DMS 273 (cell line): ENCODE results near the gene TNNI3K.
"Not testable (repeated sequence)": the region's sequence is repeated elsewhere in the genome, so short reads cannot be mapped to it uniquely, and the experiment has no call there.

Experiments
- DNase-seq: peaks from one replicate; lab custom pipeline; 2025; ENCODE audit not compliant: unreplicated experiment; lab: John Stamatoyannopoulos, UW

TNNI3K gene

GRCh38 chr1:74235153-74235552, at the start of gene TNNI3K:
TSS of gene TNNI3K (plus strand) at chr1:74235387. CDS start at chr1:74235452, 65 bp downstream.
- DNase-seq, result no peak

DNA sequence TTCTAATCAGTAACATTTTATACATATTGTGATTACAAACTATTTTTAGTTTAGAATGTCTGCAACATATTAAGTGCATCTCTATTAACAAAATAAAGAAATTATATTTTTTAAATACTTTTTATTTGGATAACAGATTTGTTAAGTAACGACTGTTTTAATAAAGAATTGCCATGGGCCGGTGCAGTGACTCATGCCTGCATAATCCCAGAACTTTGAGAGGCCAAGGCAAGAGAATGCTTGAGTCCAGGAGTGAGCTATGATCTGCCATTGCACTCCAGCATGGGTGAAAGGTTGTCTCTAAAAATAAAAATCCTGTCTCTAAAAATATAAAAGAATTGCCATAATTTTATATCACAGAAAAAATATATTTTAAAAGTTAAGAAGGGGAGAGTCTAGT, 41.3 kb upstream of the TNNI3K start:
- DNase-seq, result peak; percentile 3

DNA sequence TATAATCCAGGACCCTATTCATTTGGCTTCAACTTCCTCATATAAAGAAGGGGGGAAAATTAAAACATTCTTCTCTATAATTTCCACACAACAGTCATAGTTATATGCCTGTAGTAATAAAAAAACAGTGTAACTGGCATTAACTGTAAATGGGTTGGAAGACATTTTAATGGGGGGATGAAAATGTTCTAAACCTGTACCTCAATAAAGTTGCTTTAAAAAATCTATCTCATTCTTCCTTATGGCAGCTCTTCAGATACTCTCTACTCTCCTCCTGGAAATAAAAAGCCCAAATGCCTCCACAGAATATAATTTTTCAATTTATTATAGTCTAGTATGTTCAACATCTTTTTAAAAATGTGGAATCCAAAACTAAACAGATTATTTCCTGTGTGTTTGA, 39.8 kb upstream of the TNNI3K start:
- no peak for DNase-seq

GRCh38 chr1:74197255-74197654, 37.9 kb upstream of the TNNI3K start:
- no peak for DNase-seq

GRCh38 chr1:74197657-74198552, 37.3 kb upstream of the TNNI3K start, which contains the start of the genes FPGT and LRRIQ3:
TSS of gene FPGT (plus strand) at chr1:74198242. CDS start at chr1:74198279, 37 bp downstream.
TSS of gene LRRIQ3 (minus strand) at chr1:74198176. CDS start at chr1:74183684, 14,492 bp downstream.
- peak; percentile 98 for DNase-seq

DNA sequence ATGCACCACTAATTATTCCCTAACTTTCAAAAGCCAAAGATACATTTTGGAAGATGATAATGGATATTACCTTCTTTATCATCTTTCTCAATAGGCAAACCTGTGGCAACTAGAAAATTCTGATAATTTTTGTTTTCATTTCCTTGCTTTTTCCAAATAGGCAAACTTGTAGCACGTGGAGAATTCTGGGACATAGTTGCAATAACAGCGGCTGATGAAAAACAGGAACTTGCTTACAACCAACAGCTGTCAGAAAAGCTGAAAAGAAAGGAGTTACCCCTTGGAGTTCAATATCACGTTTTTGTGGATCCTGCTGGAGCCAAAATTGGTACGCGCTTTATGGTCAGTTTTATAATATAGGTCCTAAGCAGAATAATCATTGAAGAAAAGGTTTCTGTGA, 35.7 kb upstream of the TNNI3K start:
- DNase-seq, result no peak

DNA sequence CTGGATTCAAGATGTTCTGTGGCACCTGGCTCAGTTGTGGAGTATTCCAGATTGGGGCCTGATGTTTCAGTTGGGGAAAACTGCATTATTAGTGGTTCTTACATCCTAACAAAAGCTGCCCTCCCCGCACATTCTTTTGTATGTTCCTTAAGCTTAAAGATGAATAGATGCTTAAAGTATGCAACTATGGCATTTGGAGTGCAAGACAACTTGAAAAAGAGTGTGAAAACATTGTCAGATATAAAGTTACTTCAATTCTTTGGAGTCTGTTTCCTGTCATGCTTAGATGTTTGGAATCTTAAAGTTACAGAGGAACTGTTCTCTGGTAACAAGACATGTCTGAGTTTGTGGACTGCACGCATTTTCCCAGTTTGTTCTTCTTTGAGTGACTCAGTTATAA, 29.9 kb upstream of the TNNI3K start:
- DNase-seq, result no peak

GRCh38 chr1:74215229-74215628, 20.0 kb upstream of the TNNI3K start:
- peak; percentile 36 for DNase-seq

DNA sequence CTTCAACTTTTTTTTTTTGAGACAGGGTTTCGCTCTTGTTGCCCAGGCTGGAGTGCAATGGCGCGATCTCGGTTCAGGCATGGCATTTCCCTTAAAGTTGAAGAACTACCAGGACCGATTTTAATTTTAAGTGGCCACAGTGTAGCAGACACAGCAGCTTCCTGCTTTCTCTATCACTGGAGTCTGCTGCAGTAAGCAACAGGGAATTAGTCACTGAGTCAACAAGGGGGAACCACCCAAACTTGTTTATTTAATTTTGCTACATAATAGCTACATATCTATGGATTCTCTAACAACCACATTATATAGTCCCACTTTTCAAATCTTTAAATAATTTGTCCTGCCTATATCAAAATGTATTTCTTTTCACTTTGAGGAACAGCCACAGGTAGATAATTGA, 12.5 kb upstream of the TNNI3K start:
- DNase-seq, result no peak

GRCh38 chr1:74223453-74223852, 11.7 kb upstream of the TNNI3K start:
- no peak for DNase-seq

GRCh38 chr1:74236440-74236839, 1.3 kb downstream of the TNNI3K start:
- DNase-seq, result no peak

DNA sequence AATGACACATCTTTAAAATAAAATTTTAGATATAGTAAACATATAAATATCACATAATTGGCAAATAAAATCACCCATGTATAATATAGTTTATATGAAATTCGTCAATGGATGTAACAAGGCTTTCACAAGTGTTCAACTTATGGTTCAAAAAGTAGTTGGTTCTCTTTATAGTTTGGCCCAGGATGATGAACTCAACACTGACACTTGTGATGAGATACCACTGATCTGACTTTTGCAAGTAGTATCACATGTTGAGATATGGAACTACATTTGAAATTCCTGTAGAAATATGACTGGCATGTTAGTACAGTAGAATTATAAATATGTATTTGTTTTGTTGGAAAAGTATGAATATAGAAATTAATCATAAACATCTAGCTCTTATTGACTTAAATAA, 1.8 kb downstream of the TNNI3K start:
- DNase-seq, result no peak

DNA sequence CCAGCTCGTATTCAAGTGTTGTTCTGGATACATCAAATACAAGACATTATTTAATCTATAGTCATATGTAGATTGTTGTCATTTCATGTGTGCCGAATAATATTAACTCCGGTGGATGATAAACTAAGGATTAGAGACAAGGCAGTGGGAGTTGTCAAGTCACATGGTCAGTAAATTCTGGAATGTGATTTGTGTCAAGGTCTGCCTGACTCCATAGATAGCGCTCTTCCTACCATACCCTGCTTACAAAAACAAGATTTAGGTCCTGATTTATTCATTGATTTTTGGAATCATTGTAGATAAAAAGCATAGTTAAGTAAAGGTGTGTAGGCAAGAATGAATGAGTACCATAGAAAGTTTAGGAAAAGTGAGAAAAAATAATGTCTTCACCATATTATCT, 2.6 kb downstream of the TNNI3K start:
- DNase-seq, result no peak

DNA sequence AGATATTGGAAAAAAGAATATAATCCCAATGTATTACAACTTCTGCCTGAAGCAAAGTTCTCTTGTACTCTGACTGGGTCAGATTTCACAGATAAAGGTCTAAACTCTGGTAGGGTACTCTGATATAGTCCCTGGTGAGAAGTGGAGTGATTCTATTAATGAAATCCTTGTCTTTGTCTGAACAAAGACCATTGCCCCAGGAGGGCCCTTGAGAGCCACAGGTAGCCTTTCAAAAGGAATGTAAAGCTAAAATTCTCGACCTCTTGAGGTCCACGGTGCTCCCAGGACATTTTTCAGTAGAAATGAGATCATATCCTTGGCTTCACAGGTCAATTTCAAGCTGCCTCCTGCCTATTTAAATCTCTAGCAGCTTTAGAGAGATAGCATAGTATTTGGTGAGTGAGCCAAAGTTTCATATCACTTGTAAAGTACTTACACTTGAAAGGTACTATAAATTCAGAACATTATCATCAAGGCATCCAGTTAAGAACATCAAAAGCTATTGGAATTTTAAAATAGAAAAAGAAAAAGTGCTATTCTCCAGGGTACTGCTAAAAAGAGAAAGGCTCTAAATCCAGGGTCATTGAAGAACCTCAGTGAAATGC, 10.1 kb downstream of the TNNI3K start:
- no peak for DNase-seq

DNA sequence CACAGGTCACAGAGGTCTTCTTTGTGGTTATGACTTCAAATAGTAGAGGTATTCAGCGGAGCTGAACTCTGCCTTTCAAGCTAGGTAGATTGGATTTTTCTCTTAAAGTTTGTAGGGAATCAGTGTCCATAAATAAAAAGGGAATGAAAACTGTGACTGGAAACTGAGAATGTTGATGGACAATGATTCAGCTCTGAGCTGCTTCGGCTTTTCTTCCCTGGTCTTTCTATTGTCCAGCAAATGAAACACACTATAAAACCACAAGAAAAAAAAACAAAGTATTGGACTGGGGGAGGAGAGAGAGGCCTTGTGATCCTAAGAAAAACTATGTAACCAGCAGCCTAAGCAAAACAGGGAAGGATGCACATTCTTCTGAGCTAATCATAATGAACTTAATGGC, 11.1 kb downstream of the TNNI3K start:
- no peak for DNase-seq

DNA sequence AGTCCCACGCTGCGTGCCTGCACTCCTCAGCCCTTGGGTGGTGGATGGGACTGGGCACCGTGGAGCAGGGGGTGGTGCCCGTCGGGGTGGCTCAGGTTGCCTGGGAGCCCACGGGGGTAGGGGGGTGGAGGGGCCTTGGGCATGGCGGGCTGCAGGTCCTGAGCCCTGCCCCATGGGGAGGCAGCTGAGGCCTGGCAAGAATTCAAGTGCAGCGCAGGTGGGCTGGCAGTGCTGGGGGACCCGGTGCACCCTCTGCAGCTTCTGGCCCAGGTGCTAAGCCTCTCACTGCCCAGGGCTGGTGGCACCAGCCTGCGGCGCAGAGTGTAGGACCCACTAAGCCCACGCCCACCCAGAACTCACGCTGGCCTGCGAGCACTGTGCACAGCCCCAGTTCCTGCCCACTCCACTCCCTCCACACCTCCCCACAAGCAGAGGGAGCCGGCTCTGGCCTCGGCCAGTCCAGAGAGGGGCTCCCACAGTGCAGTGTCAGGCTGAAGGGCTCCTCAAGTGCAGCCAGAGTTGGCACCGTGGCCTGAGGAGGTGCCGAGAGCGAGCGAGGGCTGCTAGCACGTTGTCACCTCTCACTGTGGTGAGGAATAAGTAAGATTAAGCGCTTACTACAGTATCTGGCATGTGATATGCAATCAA, 12.8 kb downstream of the TNNI3K start:
- DNase-seq, result no peak

DNA sequence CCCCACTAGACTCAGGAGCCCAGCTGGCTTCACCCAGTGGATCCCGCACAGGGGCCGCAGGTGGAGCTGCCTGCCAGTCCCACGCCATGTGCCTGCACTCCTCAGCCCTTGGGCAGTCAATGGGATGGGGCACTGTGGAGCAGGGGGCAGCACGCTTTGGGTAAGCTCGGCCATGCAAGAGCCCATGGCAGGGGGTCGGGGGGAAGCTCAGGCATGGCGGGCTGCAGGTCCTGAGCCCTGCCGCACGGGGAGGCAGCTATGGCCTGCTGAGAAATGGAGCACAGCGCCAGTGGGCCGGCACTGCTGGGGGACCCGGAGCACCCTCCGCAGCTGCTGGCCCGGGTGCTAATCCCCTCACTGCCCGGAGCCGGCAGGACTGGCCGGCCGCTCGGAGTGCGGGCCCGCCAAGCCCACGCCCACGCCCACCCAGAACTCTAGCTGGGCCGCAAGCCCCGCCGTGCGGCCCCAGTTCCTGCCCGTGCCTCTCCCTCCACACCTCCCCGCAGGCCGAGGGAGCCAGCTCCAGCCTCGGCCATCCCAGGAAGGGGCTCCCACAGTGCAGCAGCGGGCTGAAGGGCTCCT, 18.1 kb downstream of the TNNI3K start:
- not testable (repeated sequence) for DNase-seq

DNA sequence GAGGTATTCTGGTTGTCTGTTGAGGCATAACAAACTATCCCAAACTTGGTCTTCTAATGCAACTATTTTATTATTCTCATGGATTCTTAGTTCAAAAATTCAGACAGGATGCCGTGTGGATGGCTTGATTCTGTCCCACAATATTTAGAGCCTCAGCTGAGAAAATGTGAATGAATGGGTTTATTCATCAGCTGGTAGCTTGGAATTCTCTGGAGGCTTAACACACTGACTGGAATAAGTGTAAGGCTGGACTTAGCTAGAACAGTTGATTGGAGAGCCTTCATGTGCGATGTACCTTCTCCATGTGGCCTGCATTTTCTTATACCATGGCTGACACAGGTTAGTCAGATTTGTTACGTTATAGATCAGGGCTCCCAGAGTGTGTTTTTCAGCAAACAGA, 30.8 kb downstream of the TNNI3K start:
- no peak for DNase-seq

GRCh38 chr1:74271503-74271902, 36.3 kb downstream of the TNNI3K start:
- no peak for DNase-seq

DNA sequence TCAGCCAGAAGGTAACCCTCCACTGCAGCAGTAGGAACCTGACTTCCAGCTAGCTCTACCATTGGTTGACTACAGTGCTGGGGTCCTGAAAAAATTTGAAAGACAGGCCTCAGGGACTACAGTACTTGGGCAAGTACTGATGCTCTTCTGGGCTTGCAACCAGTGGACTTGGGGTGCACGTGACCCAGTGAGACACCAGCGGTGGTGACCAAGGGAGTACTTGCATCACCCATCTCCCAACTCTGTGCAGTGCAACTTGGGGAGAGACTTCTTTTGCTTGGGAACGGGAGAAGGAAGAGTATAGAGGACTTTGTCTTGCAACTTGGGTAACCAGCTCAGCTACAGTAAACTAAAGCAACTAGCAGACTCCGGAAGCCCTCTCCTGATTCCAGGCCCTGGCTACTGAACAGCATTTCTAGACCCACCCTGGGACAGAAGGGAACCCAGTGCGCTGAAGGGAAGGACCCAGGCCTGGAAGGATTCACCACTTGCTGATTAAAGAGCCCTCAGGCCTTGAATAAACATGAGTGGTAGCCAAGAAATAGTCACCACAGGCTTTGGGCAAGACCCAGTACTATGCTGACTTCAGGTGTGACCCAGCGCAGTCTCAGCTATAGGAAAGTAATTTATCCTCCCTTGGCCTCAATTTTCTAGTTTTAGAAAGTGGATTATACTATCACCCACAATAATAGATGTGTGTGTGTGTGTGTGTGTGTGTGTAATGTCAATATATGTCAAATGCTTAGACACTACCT, 45.6 kb downstream of the TNNI3K start:
- no peak for DNase-seq

GRCh38 chr1:74286414-74286813, 51.2 kb downstream of the TNNI3K start:
- no peak for DNase-seq
